Trophoblast cell (in vitro differentiated cells and primary cell): Measurements from ENCODE around the gene TDO2. TPM values are rescaled to one million over a fixed set of nuclear protein-coding genes. Genes with fewer than 3 reads are reported as not detected.

Source experiments
- DNase-seq, 2 donors: peaks; one replicate each; pipeline ENCODE4 v3.0.0-alpha.2; 2016
- H2AFZ ChIP-seq: 2 replicates; pipeline ENCODE4 v1.6.1; 2013; ENCODE audit warnings: low read length, moderate library complexity, mild to moderate bottlenecking; ENCODE audit not compliant: insufficient read depth, poor library complexity
- H2AK5ac ChIP-seq: 2 replicates; pipeline ENCODE4 v1.6.1; 2013; ENCODE audit warnings: mild to moderate bottlenecking, low read length
- H2BK120ac ChIP-seq: 2 replicates; pipeline ENCODE4 v1.6.1; 2013; ENCODE audit warnings: low read length, mild to moderate bottlenecking, moderate library complexity; ENCODE audit not compliant: insufficient read depth, poor library complexity
- H2BK12ac ChIP-seq: 2 replicates; pipeline ENCODE4 v1.6.1; 2013; ENCODE audit warnings: mild to moderate bottlenecking, low read length, moderate library complexity
- H2BK5ac ChIP-seq: 2 replicates; pipeline ENCODE4 v1.6.1; 2013; ENCODE audit warnings: low read length, low read depth, moderate library complexity, mild to moderate bottlenecking; ENCODE audit not compliant: poor library complexity
- H3K14ac ChIP-seq: 2 replicates; pipeline ENCODE4 v1.6.1; 2013; ENCODE audit warnings: mild to moderate bottlenecking, low read length
- H3K18ac ChIP-seq: 2 replicates; pipeline ENCODE4 v1.6.1; 2013; ENCODE audit warnings: mild to moderate bottlenecking, low read length
- H3K23ac ChIP-seq: 2 replicates; pipeline ENCODE4 v1.6.1; 2013; ENCODE audit warnings: low read length
- H3K27ac ChIP-seq: 2 replicates; pipeline ENCODE4 v1.5.1; 2013; ENCODE audit warnings: low read depth, mild to moderate bottlenecking, inconsistent platforms, low read length, moderate library complexity
- H3K27me3 ChIP-seq: 2 replicates; pipeline ENCODE4 v1.6.1; 2013; ENCODE audit warnings: inconsistent platforms, mild to moderate bottlenecking, low read length, moderate library complexity; ENCODE audit not compliant: insufficient read depth
- H3K36me3 ChIP-seq, 2 experiments: 1 replicate in 1 of 2; 2 replicates in 1 of 2; pipeline ENCODE4 v1.6.1; 2013; ENCODE audit warnings: low read length in 2 of 2, mild to moderate bottlenecking in 2 of 2, moderate library complexity in 1 of 2; ENCODE audit not compliant: insufficient read depth in 2 of 2, control insufficient read depth in 1 of 2
- H3K4ac ChIP-seq: 2 replicates; pipeline ENCODE4 v1.6.1; 2013; ENCODE audit warnings: low read depth, mild to moderate bottlenecking, low read length, moderate library complexity
- H3K4me1 ChIP-seq, 2 experiments: 1 replicate in 1 of 2; 2 replicates in 1 of 2; pipeline ENCODE4 v1.6.1; 2013; ENCODE audit warnings: low read length in 2 of 2, mild to moderate bottlenecking in 2 of 2, moderate library complexity in 1 of 2; ENCODE audit not compliant: insufficient read depth in 2 of 2, control insufficient read depth in 1 of 2
- H3K4me2 ChIP-seq: 2 replicates; pipeline ENCODE4 v1.6.1; 2013; ENCODE audit warnings: inconsistent platforms, mild to moderate bottlenecking, low read length, moderate library complexity
- H3K4me3 ChIP-seq: 2 replicates; pipeline ENCODE4 v1.5.1; 2013; ENCODE audit warnings: mild to moderate bottlenecking, low read depth, low read length, inconsistent platforms
- H3K79me1 ChIP-seq: one replicate; pipeline ENCODE4 v1.6.1; 2013; ENCODE audit warnings: low read length
- H3K79me2 ChIP-seq: 2 replicates; pipeline ENCODE4 v1.6.1; 2013; ENCODE audit warnings: low read length, mild to moderate bottlenecking; ENCODE audit not compliant: control insufficient read depth, insufficient read depth, poor library complexity
- H3K9ac ChIP-seq: 2 replicates; pipeline ENCODE4 v1.6.1; 2013; ENCODE audit warnings: mild to moderate bottlenecking, low read length
- H3K9me3 ChIP-seq: 2 replicates; pipeline ENCODE4 v1.6.1; 2013; ENCODE audit warnings: low read depth, mild to moderate bottlenecking, control low read depth, inconsistent platforms, low read length; ENCODE audit not compliant: insufficient read depth
- H4K12ac ChIP-seq: 2 replicates; pipeline ENCODE4 v1.6.1; 2013; ENCODE audit warnings: low read depth, mild to moderate bottlenecking, low read length, moderate library complexity
- H4K8ac ChIP-seq: 2 replicates; pipeline ENCODE4 v1.6.1; 2013; ENCODE audit warnings: low read depth, mild to moderate bottlenecking, low read length, moderate library complexity
- H4K91ac ChIP-seq: one replicate; pipeline ENCODE4 v1.6.1; 2013; ENCODE audit warnings: low read depth, mild to moderate bottlenecking, low read length, moderate library complexity
- WGBS: extraction: QIAGEN DNeasy Blood & Tissue Kit; methylation state at CpG from one replicate; pipeline ENCODE4 v1.1.7; 2013; ENCODE audit warnings: missing lambda C conversion rate; ENCODE audit not compliant: insufficient read length, insufficient coverage; ENCODE audit errors: extremely low coverage; 5-methylcytosine and 5-hydroxymethylcytosine counted together
- polyA plus RNA-seq: library from polyadenylated mRNA; stranded (reverse); fragments of 200-250 nt; gene quantifications from 2 replicates; pipeline ENCODE4 v1.2.3, GENCODE V29; 2013

Gene TDO2
- polyA plus RNA-seq: 0.33 and 0.54 TPM in 2 replicates

GRCh38 chr4:155903453-155903852, at the start of gene TDO2:
TSS of gene TDO2 (plus strand) at chr4:155903696. CDS start at chr4:155903759, 63 bp downstream.
- H2BK5ac ChIP-seq: no peak within 1 kb of the TSS
- no peak within 1 kb of the TSS for H4K8ac ChIP-seq
- no peak within 1 kb of the TSS for H3K23ac ChIP-seq
- H4K12ac ChIP-seq: no peak within 1 kb of the TSS
- H3K4me1 ChIP-seq: no peaks in the 10 kb centered on the region
- no peak for DNase-seq
- no peak within 1 kb of the TSS for H2BK12ac ChIP-seq
- no peak within 1 kb of the TSS for H3K4ac ChIP-seq
- H3K14ac ChIP-seq: no peak within 1 kb of the TSS
- H3K4me3 ChIP-seq: no peak within 1 kb of the TSS
- no peak within 1 kb of the TSS for H3K18ac ChIP-seq
- no peak within 1 kb of the TSS for H2AFZ ChIP-seq
- H2AK5ac ChIP-seq: no peak within 1 kb of the TSS
- no CpG with 5 or more reads among the region's 1 CpG for WGBS
- no peak within 1 kb of the TSS for H4K91ac ChIP-seq
- H3K9ac ChIP-seq: no peak within 1 kb of the TSS
- no peaks in the 10 kb centered on the region for H3K27me3 ChIP-seq
- no peaks in the 10 kb centered on the region for H3K79me1 ChIP-seq
- H2BK120ac ChIP-seq: no peak within 1 kb of the TSS
- no peak within 1 kb of the TSS for H3K27ac ChIP-seq
- no peaks in the 10 kb centered on the region for H3K9me3 ChIP-seq
- H3K79me2 ChIP-seq: no peaks in the 10 kb centered on the region
- no peaks in the 10 kb centered on the region for H3K36me3 ChIP-seq
- H3K4me2 ChIP-seq: no peak within 1 kb of the TSS

GRCh38 chr4:155854582-155855226, 48.8 kb upstream of the TDO2 start:
- Histone ChIP-seq H3K27ac (no peak overlapping the region), H3K9ac (no peak overlapping the region), H2BK5ac (no peak overlapping the region), H4K12ac (no peak overlapping the region), H3K4me3 (no peak overlapping the region), H3K4me1 (no peaks in the 10 kb centered on the region), H3K18ac (no peak overlapping the region), H3K27me3 (no peaks in the 10 kb centered on the region), H3K79me2 (no peaks in the 10 kb centered on the region), H3K4me2 (no peak overlapping the region), H3K4ac (no peak overlapping the region), H2BK120ac (no peak overlapping the region), H3K79me1 (peaks cover 3% of the 10 kb centered on the region), H3K36me3 (no peaks in the 10 kb centered on the region), H2AFZ (no peak overlapping the region), H3K23ac (no peak overlapping the region), H2AK5ac (no peak overlapping the region), H2BK12ac (no peak overlapping the region), H4K8ac (no peak overlapping the region), H3K9me3 (no peaks in the 10 kb centered on the region), H4K91ac (no peak overlapping the region), H3K14ac (no peak overlapping the region)
- no CpG with 5 or more reads among the region's 6 CpGs for WGBS
- DNase-seq: no peak

DNA sequence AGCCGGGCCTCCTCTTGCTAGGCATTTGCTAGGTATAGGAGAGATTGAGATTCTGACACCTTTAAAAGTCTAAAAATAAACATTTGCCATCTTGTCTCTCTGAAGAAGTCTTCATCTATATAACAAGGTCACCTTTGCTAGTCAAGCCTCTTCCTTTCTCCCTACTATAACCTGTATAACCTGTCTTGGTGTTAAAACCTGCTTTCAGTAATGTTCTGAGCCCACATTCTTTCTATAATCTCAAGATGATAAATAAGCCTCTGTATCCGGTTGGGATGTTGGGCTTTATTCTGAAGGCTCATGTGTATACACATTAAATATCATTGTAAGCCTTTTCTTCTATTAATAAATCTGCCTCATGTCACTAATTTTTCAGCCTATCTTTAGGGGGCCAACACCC, 47.6 kb upstream of the TDO2 start:
- Histone ChIP-seq H3K79me2 (no peaks in the 10 kb centered on the region), H3K4me3 (no peak overlapping the region), H3K18ac (no peak overlapping the region), H2BK120ac (no peak overlapping the region), H3K36me3 (no peaks in the 10 kb centered on the region), H3K4me2 (no peak overlapping the region), H3K79me1 (peaks cover 3% of the 10 kb centered on the region), H2AFZ (no peak overlapping the region), H4K91ac (no peak overlapping the region), H2AK5ac (no peak overlapping the region), H3K9me3 (no peaks in the 10 kb centered on the region), H3K4me1 (no peaks in the 10 kb centered on the region), H3K27me3 (no peaks in the 10 kb centered on the region), H3K27ac (no peak overlapping the region), H3K23ac (no peak overlapping the region), H2BK5ac (no peak overlapping the region), H3K4ac (no peak overlapping the region), H4K12ac (no peak overlapping the region), H3K14ac (no peak overlapping the region), H3K9ac (no peak overlapping the region), H4K8ac (no peak overlapping the region), H2BK12ac (no peak overlapping the region)
- no peak for DNase-seq
- no CpG with 5 or more reads among the region's 2 CpGs for WGBS

GRCh38 chr4:155866177-155866576, 37.3 kb upstream of the TDO2 start, which contains the start of gene ASIC5:
TSS of gene ASIC5 (minus strand) at chr4:155866277. CDS start at chr4:155866226, 51 bp downstream.
- Histone ChIP-seq H3K9me3 (peaks cover 3% of the 10 kb centered on the region), H4K91ac (no peak within 1 kb of the TSS), H3K9ac (no peak within 1 kb of the TSS), H4K12ac (no peak within 1 kb of the TSS), H3K4me3 (no peak within 1 kb of the TSS), H3K4ac (no peak within 1 kb of the TSS), H2BK12ac (no peak within 1 kb of the TSS), H4K8ac (no peak within 1 kb of the TSS), H3K4me2 (no peak within 1 kb of the TSS), H2AFZ (no peak within 1 kb of the TSS), H3K27me3 (no peaks in the 10 kb centered on the region), H3K4me1 (no peaks in the 10 kb centered on the region), H3K79me1 (no peaks in the 10 kb centered on the region), H3K27ac (no peak within 1 kb of the TSS), H3K79me2 (no peaks in the 10 kb centered on the region), H3K36me3 (no peaks in the 10 kb centered on the region), H2BK120ac (no peak within 1 kb of the TSS), H2AK5ac (no peak within 1 kb of the TSS), H3K23ac (no peak within 1 kb of the TSS), H3K18ac (no peak within 1 kb of the TSS), H3K14ac (no peak within 1 kb of the TSS), H2BK5ac (no peak within 1 kb of the TSS)
- DNase-seq: no peak
- no CpG with 5 or more reads among the region's 1 CpG for WGBS
